MM.1S (cell line): ENCODE measurements around the gene ELOVL1.

Experiments
- CTCF ChIP-seq: fragments of 300-600 bp; sonication (generic); IDR thresholded peaks from 2 replicates; pipeline ENCODE4 v1.5.1; 2016; ENCODE audit warnings: antibody characterized with exemption, low read length, mixed read lengths
- EZH2 ChIP-seq: fragments of 300-600 bp; sonication (generic); optimal IDR thresholded peaks from 2 replicates; pipeline ENCODE3; 2017; ENCODE audit warnings: low read depth, mild to moderate bottlenecking, antibody characterized with exemption, low read length, mixed read lengths
- EZH2phosphoT487 ChIP-seq: fragments of 300-600 bp; sonication (generic); IDR thresholded peaks from 2 replicates; pipeline ENCODE4 v1.6.1; 2018; ENCODE audit warnings: antibody characterized with exemption, low read length

DNA sequence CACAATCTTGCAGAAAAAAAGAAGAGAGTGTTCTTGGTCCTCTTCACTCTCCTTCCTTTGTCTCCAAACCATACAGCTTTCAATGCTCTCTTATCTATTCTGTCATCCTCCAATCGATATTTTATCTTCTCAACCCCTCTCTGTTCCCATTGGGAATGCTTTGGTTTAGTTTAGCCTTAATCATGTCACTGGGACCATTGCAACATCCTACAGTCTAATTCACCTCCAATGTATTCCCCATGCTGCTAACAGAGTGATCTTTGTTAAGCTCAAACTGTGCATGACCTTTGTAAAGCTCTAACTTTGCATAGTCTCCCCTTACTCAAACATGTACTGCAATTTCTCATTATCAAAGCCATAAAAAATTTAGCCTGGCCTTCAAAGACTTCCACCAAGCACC is 27.3 kb downstream of the ELOVL1 start:
- TF ChIP-seq CTCF: no peak
- no peak for TF ChIP-seq EZH2
- no peak for TF ChIP-seq EZH2phosphoT487
